Stimulated activated CD8-positive, alpha-beta memory T cell treated with anti-CD3 and anti-CD28 coated beads, Interleukin-12 subunit alpha, Interleukin-12 subunit beta, amount 100 ng/mL, for 24 hours (primary cell): ENCODE measurements around the gene IFNA14.
"Not testable (repeated sequence)": the region's sequence is repeated elsewhere in the genome, so short reads cannot be mapped to it uniquely, and the experiment has no call there.

ENCODE experiments used
- DNase-seq: peaks from one replicate; pipeline ENCODE4 v3.0.0-alpha.2; 2020; ENCODE audit errors: extremely low read depth

The IFNA14 gene

GRCh38 chr9:21239911-21240310, at the start of gene IFNA14:
TSS of gene IFNA14 (minus strand) at chr9:21240005. CDS start at chr9:21239935, 70 bp downstream.
- no peak for DNase-seq

GRCh38 chr9:21287280-21287679, 47.5 kb upstream of the IFNA14 start:
- DNase-seq, result no peak

- DNase-seq, result no peak
Measured at GRCh38 chr9:21286659-21287058, 46.9 kb upstream of the IFNA14 start.

GRCh38 chr9:21286099-21286498, 46.3 kb upstream of the IFNA14 start:
- DNase-seq, result no peak

GRCh38 chr9:21281275-21281674, 41.5 kb upstream of the IFNA14 start:
- no peak for DNase-seq

- no peak for DNase-seq
Measured at GRCh38 chr9:21268347-21268657, 28.5 kb upstream of the IFNA14 start.

GRCh38 chr9:21267485-21268346, 27.9 kb upstream of the IFNA14 start:
- DNase-seq, result no peak

GRCh38 chr9:21266733-21267484, 27.1 kb upstream of the IFNA14 start:
- DNase-seq, result no peak

- DNase-seq, result no peak
Measured at GRCh38 chr9:21265421-21266189, 25.8 kb upstream of the IFNA14 start.

- DNase-seq, result no peak
Measured at GRCh38 chr9:21255538-21256212, 15.9 kb upstream of the IFNA14 start.

GRCh38 chr9:21252721-21253547, 13.1 kb upstream of the IFNA14 start:
- no peak for DNase-seq

GRCh38 chr9:21251638-21252037, 11.8 kb upstream of the IFNA14 start:
- no peak for DNase-seq

- DNase-seq, result no peak
Measured at GRCh38 chr9:21251190-21251589, 11.4 kb upstream of the IFNA14 start.

GRCh38 chr9:21244836-21245235, 5.0 kb upstream of the IFNA14 start:
- no peak for DNase-seq

GRCh38 chr9:21236360-21236714, 3.5 kb downstream of the IFNA14 start:
- not testable (repeated sequence) for DNase-seq

- DNase-seq, result not testable (repeated sequence)
Measured at GRCh38 chr9:21235468-21236359, 4.1 kb downstream of the IFNA14 start.

GRCh38 chr9:21234153-21234687, 5.6 kb downstream of the IFNA14 start:
- no peak for DNase-seq

- DNase-seq, result no peak
Measured at GRCh38 chr9:21233258-21233657, 6.5 kb downstream of the IFNA14 start.

GRCh38 chr9:21228122-21228521, 11.7 kb downstream of the IFNA14 start, which contains the start of gene IFNA17:
TSS of gene IFNA17 (minus strand) at chr9:21228222. CDS start at chr9:21228173, 49 bp downstream.
- DNase-seq, result no peak

- not testable (repeated sequence) for DNase-seq
Measured at GRCh38 chr9:21217211-21217610, 22.6 kb downstream of the IFNA14 start, which contains the start of gene IFNA16. TSS of gene IFNA16 (minus strand) at chr9:21217311. CDS start at chr9:21217305, 6 bp downstream.
